ENCODE measurements around the gene FLT4.

FLT4 gene

GRCh38 chr5:180557217-180557809 lies 92.1 kb downstream of the FLT4 start:
- DNase-seq, result no peak
- intact Hi-C loops (cut with DNase I), result no loop called here

- peak in 1 of 10 donors; percentile 22 for DNase-seq
- intact Hi-C loops (cut with DNase I), result no loop called here
These were observed 94.1 kb downstream of the FLT4 start for GRCh38 chr5:180555168-180555921.

GRCh38 chr5:180553530-180553929 lies 95.9 kb downstream of the FLT4 start:
- DNase-seq, result no peak
- intact Hi-C loops (cut with DNase I), result no loop called here

Data from posterior cingulate gyrus (tissue), 11 donors.